Measurements from ENCODE around the gene INS. TPM values are rescaled to one million over a fixed set of nuclear protein-coding genes. Genes with fewer than 3 reads are reported as not detected.

The INS gene
- total and polyA plus RNA-seq, 2 of the 4 experiments (the other 2 are of a cell fraction) = not detected

- in situ Hi-C loops (cut with MboI; ENCODE audit: low sequenced_read_pairs) = no loop called here
These were observed 3.1 kb upstream of the INS start for GRCh38 chr11:2164081-2164480.

More at GRCh38 chr11:2164081-2164480, 3.1 kb upstream of the INS start:
- Histone ChIP-seq H3K9me3 (ENCODE audit: control insufficient read depth, insufficient read depth, low read length) (no peaks in the 10 kb centered on the region), H3K56ac (ENCODE audit: extremely low read depth, insufficient read depth, low read length) (no peak overlapping the region), H3K14ac (replicated peaks; ENCODE audit: low read depth, low read length) (no peak overlapping the region), H2BK120ac (ENCODE audit: low read depth, low read length) (no peak overlapping the region), H3K27me3 (ENCODE audit: control insufficient read depth, insufficient read depth, low read length) (peaks cover 14% of the 10 kb centered on the region; the same call in 1 of the 2 replicates), H3K4ac (ENCODE audit: low read depth, low read length) (no peak overlapping the region), H3K79me1 (ENCODE audit: low read depth in 1 of 2, low read length in 2 of 2) (no peaks in the 10 kb centered on the region), H2AFZ (replicated peaks; ENCODE audit: low read length, poor library complexity) (peak overlapping the region; percentile 14), H4K20me1 (ENCODE audit: insufficient read depth, low read length) (no peaks in the 10 kb centered on the region; the same call in 1 of the 2 replicates), H2BK20ac (ENCODE audit: low read depth, low read length) (no peak overlapping the region), H4K8ac (ENCODE audit: low read depth in 2 of 2, low read length in 2 of 2) (no peak overlapping the region), H3K36me3 (ENCODE audit: control insufficient read depth, insufficient read depth, low read length) (no peaks in the 10 kb centered on the region), H4K91ac (ENCODE audit: insufficient read depth, low read depth, low read length) (no peak overlapping the region), H2AK9ac (replicated peaks; ENCODE audit: low read depth, low read length, poor library complexity) (no peak overlapping the region), H3K9me1 (ENCODE audit: insufficient read depth, low read length) (no peaks in the 10 kb centered on the region), H3K27ac (ENCODE audit: insufficient read depth, low read length) (no peak overlapping the region), H2BK5ac (ENCODE audit: low read depth, low read length, poor library complexity, severe bottlenecking) (no peak overlapping the region), H3K9ac (ENCODE audit: low read depth, low read length) (no peak overlapping the region), H4K5ac (ENCODE audit: low read depth, low read length) (no peak overlapping the region), H2AK5ac (ENCODE audit: low read depth, low read length) (no peak overlapping the region), H3K4me2 (ENCODE audit: low read depth, low read length) (no peak overlapping the region), H3K23ac (ENCODE audit: low read depth, low read length) (no peak overlapping the region), H2BK15ac (ENCODE audit: low read depth, low read length) (no peak overlapping the region), H3K4me1 (ENCODE audit: control insufficient read depth, insufficient read depth, low read length) (no peaks in the 10 kb centered on the region), H3K18ac (ENCODE audit: low read depth, low read length) (no peak overlapping the region), H3K4me3 (ENCODE audit: insufficient read depth, low read depth, low read length) (no peak overlapping the region)
- BruUV-seq (replicated peaks) = no TSS peak
- CTCF ChIA-PET = no interaction called here
- dilution Hi-C loops (cut with HindIII; ENCODE audit: low sequenced_read_pairs, unreplicated experiment) = no loop called here
- 65% methylated on average over 14 of the region's 22 CpGs; no CpG with 5 or more reads in 1 of the 2 experiments for WGBS, 2 experiments (ENCODE audit: extremely low coverage in 2 of 2, insufficient read length in 1 of 2)
- intact Hi-C loops (cut with micrococcal nuclease) = no loop called here
- POLR2A ChIA-PET (ENCODE audit: unreplicated experiment) = no interaction called here
- TF ChIP-seq RCOR1 (IDR thresholded peaks at IDR 0.05; ENCODE audit: insufficient replicate concordance, low read length) (no peak), ELK1 (IDR thresholded peaks at IDR 0.05; ENCODE audit: borderline replicate concordance, low read depth, low read length) (no peak), CEBPB (IDR thresholded peaks at IDR 0.05; ENCODE audit: low read depth, low read length) (no peak), MAFK (IDR thresholded peaks at IDR 0.05; ENCODE audit: low read depth, low read length) (no peak), RFX5 (IDR thresholded peaks at IDR 0.05; ENCODE audit: low read depth, low read length) (no peak), MAZ (IDR thresholded peaks at IDR 0.05; ENCODE audit: borderline replicate concordance, low read depth, low read length) (no peak), BHLHE40 (IDR thresholded peaks at IDR 0.05; ENCODE audit: low read depth, low read length) (no peak), SMC3 (IDR thresholded peaks at IDR 0.05; ENCODE audit: low read depth, low read length) (no peak), USF2 (IDR thresholded peaks at IDR 0.05; ENCODE audit: low read depth, low read length) (no peak), CHD1 (IDR thresholded peaks at IDR 0.05; ENCODE audit: low read depth, low read length) (no peak), POLR2A (IDR thresholded peaks at IDR 0.05; ENCODE audit: low read depth, low read length) (no peak), CTCF (conservative IDR thresholded peaks at IDR 0.05; ENCODE audit: low read depth, low read length) (no peak), RAD21 (IDR thresholded peaks at IDR 0.05; ENCODE audit: low read length) (no peak), MXI1 (IDR thresholded peaks at IDR 0.05; ENCODE audit: borderline replicate concordance, low read depth, low read length) (no peak)
- ATAC-seq (ENCODE audit: low read depth) (no peak), DNase-seq (no peak)

Data from IMR-90 (cell line).